ENCODE results near the gene UNK. TPM values are rescaled to one million over a fixed set of nuclear protein-coding genes. Genes with fewer than 3 reads are reported as not detected.
"Not testable (repeated sequence)": the region's sequence is repeated elsewhere in the genome, so short reads cannot be mapped to it uniquely, and the experiment has no call there.

The UNK gene
- total RNA-seq, 1 donor from 2014 or later = 33.7 TPM

- intact Hi-C loops (cut with micrococcal nuclease) = no loop called here
These were observed 11.4 kb downstream of the UNK start for GRCh38 chr17:75795820-75796607.

GRCh38 chr17:75799402-75799801 is 14.8 kb downstream of the UNK start:
- intact Hi-C loops (cut with micrococcal nuclease) = no loop called here

- intact Hi-C loops (cut with micrococcal nuclease) = no loop called here
These were observed 19.3 kb downstream of the UNK start for GRCh38 chr17:75803883-75804282.

- intact Hi-C loops (cut with micrococcal nuclease) = no loop called here
These were observed 22.4 kb downstream of the UNK start for GRCh38 chr17:75806822-75807500.

GRCh38 chr17:75807861-75808260 is 23.3 kb downstream of the UNK start:
- intact Hi-C loops (cut with micrococcal nuclease) = no loop called here

GRCh38 chr17:75808549-75808904 is 23.9 kb downstream of the UNK start:
- intact Hi-C loops (cut with micrococcal nuclease) = no loop called here

- intact Hi-C loops (cut with micrococcal nuclease) = no loop called here
These were observed 24.5 kb downstream of the UNK start for GRCh38 chr17:75808905-75809621.

- intact Hi-C loops (cut with micrococcal nuclease) = no loop called here
These were observed 25.1 kb downstream of the UNK start for GRCh38 chr17:75809631-75810111.

GRCh38 chr17:75810216-75810615 is 25.6 kb downstream of the UNK start:
- intact Hi-C loops (cut with micrococcal nuclease) = no loop called here

GRCh38 chr17:75810756-75811155 is 26.1 kb downstream of the UNK start:
- intact Hi-C loops (cut with micrococcal nuclease) = not testable (repeated sequence)

GRCh38 chr17:75811174-75811573 is 26.6 kb downstream of the UNK start:
- intact Hi-C loops (cut with micrococcal nuclease) = no loop called here

GRCh38 chr17:75812096-75813013 is 27.7 kb downstream of the UNK start:
- intact Hi-C loops (cut with micrococcal nuclease) = no loop called here

- intact Hi-C loops (cut with micrococcal nuclease) = no loop called here
These were observed 28.7 kb downstream of the UNK start for GRCh38 chr17:75813081-75814020.

- intact Hi-C loops (cut with micrococcal nuclease) = no loop called here
These were observed 29.4 kb downstream of the UNK start for GRCh38 chr17:75814021-75814395.

GRCh38 chr17:75814900-75815373 is 30.3 kb downstream of the UNK start:
- intact Hi-C loops (cut with micrococcal nuclease) = no loop called here

GRCh38 chr17:75815399-75815798 is 30.8 kb downstream of the UNK start:
- intact Hi-C loops (cut with micrococcal nuclease) = no loop called here

GRCh38 chr17:75816693-75817092 is 32.1 kb downstream of the UNK start:
- intact Hi-C loops (cut with micrococcal nuclease) = no loop called here

GRCh38 chr17:75817571-75817970 is 33.0 kb downstream of the UNK start:
- intact Hi-C loops (cut with micrococcal nuclease) = no loop called here

GRCh38 chr17:75818326-75818885 is 33.8 kb downstream of the UNK start:
- intact Hi-C loops (cut with micrococcal nuclease) = no loop called here

GRCh38 chr17:75819116-75819515 is 34.5 kb downstream of the UNK start:
- intact Hi-C loops (cut with micrococcal nuclease) = no loop called here
